HG03342 (cell line): ENCODE measurements around the gene WFDC1.

ENCODE experiments used
- ATAC-seq: cut with Tn5 transposase; IDR thresholded peaks from one replicate; pipeline ENCODE4 v1.9.1; 2021; ENCODE audit warnings: mild to moderate bottlenecking, moderate library complexity; ENCODE audit not compliant: unreplicated experiment

The WFDC1 gene

DNA sequence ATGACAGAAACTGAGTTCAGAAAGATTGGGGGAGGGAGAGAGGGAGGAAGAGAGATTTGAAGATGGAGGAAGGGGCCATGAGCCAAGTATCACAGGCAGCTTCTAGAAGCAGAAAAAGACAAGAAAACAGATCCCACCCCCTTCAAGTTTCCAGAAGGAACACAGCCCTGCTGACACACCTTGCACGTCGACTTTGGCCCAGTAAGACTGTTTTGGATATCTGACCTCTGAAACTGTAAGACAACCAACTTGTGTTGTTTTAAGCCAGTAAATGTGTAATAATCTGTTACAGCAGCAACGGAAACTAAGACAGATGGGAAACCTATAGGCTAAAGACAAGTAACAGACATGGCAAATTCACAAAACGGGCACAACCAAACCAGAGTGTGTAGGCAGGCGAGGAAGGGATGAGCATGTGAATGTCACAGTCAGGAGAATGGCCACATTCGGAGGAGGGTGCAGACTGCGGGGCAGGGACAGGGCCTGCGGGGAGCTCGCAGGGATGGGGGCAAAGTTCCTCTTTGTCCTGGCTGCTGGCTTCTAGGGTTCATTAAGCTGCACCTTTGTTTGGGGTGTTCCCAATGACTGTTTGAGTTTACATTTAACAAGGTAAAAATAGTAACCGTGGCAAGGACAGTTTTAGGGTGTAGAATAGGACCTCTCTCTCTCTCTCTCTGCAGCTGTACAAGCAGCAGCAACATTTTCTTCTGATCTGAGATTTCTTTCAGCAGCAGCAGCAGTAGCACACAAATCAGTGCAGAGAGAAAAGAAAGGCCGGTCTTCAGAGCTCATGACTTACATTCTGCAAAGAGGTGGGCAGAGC is 55.4 kb downstream of the WFDC1 start:
- no peak for ATAC-seq

DNA sequence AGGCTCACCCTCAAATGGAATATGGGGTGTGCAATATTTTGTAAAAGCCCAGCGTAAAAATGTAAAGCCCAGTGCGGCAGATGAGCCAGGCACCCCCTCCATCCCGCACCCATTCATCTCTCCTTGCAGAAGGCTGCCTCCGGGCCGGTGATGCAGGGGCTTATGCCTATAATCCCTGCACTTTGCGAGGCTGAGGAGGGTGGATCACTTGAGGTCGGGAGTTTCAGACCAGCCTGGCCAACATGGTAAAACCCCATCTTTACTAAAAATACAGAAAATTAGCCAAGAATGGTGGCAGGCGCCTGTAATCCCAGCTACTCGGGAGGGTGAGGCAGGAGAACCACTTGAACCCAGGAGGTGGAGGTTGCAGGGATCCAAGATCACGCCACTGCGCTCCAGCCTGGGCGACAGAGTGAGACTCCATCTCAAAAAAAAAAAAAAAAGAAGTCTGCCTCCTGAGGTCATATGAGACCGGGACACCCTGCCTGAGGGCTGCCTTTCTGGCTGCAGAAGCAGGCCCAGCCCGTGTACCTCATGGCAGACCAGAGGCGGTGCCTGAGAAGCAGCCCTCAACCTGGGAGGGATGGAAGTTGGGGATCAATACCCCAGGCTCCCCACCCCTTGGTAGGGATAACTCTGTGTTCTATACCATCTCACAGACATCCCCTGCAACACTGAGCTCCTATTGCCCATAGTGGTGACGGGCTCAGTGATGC is 56.2 kb downstream of the WFDC1 start:
- ATAC-seq, result no peak

DNA sequence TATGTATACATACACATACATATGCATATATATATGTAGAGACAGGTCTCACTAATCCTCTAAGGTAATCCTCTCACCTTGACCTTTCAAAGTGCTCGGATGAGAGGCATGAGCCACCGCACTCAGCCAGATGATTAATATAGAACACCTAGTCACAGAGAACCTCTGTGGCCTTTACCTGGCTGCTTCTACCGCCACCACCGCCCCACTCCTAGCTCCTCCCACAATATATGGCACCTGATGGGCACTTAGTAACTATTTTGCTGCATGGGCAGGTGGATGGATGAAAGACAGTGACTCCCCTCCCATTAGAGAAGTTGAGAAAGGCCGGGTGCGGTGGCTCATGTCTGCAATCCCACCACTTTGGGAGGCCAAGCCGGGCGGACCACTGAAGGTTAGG is 57.0 kb downstream of the WFDC1 start:
- ATAC-seq, result no peak

DNA sequence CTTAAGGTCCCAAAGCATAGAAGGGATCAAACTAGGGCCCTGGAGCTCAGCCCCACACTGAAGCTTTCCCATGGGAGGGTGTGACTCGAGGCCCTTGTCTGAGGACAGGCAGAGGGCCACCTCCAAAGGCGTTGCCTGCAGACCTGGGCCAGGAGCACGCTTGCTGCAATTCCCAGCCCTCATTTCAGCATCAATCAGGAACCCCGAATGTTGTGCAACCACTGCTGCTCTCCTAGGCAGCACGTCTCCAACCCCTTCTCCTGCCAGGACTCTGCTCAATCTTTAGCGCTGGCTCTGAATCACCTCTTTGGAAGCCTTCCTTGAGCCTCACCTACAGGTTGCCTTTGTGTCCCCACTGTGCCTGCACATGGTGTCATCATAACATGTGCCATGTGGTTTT is 59.6 kb downstream of the WFDC1 start:
- no peak for ATAC-seq

DNA sequence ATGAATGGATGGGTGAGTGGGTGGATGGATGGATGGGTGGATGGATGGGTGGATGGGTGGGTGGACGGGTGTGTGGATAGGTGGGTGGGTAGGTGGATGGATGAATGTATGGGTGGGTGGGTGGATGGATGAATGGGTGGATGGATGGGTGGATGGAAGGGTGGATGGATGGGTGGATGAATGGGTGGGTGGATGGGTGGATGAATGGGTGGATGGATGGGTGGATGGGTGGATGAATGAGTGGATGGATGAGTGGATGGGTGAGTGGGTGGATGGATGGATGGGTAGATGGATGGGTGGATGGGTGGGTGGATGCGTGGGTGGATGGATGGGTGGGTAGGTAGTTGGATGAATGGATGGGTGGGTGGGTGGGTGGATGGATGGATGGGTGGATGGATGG is 60.5 kb downstream of the WFDC1 start:
- no peak for ATAC-seq

DNA sequence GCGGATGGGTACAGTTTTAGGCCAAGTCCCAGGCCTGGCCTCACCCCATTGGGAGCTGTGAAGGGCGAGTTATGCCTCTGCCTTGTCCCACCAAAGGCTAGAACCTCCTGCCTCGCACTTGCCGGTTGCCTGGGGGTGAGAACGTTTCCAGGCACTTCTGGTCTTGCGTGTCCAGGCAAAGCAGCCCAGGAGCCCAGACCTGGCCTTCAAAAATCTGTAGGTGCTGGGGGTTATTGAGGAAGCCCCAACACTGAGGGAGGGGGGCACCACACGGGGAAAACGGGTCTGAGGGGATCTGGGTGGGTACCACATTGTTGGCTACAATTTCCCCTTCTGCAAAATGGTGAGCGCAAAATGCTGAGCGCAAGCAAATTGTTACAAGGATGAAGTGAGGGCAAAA is 61.5 kb downstream of the WFDC1 start:
- no peak for ATAC-seq

DNA sequence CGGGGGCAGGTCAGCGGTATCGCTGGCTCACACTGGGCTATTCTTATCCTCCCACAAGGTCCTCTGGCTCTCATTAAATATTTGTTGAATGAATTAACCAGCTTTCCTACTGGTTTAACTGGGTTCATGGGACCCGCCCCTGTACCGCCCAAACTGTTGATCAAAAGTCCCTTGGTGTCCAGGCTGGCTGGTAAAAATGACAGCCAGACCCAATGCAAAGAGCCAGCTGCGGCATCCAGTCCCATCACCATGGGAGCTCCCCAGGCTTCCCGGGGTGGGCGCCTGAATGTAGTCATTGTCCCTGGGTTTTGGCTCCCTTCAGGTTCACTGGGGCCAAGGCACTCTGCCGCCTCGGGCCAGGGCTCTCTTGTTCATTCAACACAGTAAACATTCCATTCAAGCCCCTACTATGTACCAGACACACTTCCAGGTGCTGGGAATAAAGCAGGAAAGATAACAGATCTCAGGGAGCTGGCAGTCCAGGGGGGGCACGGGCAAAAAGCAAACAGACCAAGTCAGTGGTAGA is 62.0 kb downstream of the WFDC1 start:
- no peak for ATAC-seq

DNA sequence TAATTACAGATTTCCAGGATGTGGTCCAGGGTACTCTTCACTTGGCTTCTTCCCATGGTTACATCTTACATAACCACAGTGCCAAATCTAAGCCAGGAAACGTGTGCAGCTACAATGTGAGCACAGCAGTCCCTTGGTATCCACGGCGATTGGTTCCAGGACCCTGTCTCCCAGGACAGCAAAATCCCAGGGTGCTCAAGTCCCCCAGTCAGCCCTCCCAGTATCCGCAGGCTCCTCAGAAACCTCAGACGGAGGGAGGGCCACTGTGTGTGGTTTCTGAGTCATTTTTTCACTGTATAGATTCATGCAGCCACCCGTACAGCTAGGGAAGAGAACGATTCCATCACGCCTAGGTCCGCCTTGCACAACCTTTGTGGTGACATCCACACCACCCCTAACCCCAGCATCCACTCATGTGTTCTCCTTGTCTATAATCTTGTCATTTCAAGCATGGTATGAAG is 62.5 kb downstream of the WFDC1 start:
- no peak for ATAC-seq

DNA sequence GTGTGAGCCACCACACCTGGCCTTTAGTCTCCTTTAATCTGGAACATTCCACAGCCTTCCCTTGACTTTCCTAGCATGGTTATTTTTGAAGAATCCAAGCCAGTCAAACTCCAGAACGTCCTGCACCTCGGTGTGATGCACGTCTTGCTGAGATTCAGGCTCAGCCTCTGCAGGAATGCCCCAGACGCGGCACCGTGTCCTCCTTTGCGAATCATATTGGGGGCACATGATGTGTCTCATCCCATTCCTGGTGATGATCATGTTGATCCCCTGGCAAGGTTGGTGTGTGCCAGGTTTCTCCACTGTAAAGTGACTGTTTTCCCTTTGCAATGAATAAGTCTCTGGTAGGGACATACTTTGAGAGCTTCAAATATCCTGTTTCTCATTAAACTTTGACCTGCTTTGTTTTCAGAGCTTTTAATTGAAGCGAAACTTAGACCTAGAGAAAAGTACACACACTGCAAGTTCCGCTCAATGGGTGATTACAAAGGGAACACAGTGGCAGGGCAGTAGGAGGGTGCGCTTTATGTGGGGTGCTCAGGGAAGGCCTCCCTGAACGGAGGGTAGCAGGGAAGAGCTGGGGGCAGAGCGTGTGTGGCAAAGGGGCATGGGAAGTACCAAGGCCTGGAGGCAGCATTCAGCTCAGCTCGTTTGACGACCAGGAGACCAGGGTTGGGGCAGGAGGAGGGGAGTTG is 64.1 kb downstream of the WFDC1 start:
- ATAC-seq, result no peak

DNA sequence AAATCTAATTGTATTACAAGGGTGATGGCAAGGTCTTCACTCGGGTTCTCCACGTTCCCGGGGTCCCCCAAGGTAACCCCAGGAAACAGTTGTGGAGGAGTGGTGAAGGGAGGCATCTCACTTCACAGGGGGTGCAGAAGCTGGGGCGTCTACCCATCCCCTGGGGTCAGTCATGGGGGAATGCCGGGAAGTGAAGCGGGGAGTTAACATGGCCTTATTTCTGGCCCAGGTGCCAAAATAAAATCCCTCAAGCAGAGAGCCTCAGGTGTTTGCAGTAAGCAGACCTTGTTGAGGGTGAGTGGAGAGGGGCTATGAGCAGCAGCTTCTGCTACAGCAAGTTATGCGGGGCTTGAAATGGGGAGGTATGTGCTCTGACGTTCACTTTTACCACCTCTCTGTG is 64.6 kb downstream of the WFDC1 start:
- ATAC-seq, result no peak

DNA sequence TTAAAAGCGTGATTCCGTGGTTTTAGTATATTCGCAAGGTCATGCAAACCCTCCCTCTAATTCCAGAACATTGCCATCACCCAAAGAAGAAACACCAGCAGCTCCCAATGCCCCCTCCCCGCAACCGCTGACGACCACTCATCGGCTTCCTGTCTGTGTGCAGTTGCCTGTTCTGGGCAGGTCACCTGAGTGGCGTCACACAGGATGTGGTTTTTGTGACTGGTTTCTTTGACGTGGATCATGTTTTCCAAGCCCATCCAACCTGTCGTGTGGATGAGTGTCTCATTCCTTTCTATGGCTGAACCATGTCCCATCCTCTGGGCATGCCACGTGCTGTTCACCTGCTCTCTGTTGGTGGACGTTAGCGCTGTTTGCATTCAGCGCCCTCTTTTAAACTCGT is 65.5 kb downstream of the WFDC1 start:
- no peak for ATAC-seq

DNA sequence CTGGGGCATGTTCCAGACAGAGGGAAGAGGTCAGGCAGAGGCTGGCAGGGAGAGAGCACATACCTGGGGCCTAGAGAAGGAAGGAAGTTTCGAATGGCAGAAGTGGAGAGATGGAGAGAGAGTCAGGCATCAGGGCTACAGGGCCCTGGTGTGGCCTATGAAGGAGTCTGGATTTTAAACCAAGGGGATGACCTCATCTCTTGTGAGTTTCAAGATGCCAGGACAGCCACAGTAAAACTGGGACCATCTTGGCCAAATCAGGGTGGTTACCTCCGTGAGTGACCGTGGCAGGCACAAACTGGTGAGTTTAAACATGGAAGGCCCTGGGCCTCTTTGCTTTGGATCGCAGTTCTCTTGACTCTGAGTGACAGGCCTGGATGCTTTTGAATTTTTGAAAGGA is 66.1 kb downstream of the WFDC1 start:
- ATAC-seq, result no peak

DNA sequence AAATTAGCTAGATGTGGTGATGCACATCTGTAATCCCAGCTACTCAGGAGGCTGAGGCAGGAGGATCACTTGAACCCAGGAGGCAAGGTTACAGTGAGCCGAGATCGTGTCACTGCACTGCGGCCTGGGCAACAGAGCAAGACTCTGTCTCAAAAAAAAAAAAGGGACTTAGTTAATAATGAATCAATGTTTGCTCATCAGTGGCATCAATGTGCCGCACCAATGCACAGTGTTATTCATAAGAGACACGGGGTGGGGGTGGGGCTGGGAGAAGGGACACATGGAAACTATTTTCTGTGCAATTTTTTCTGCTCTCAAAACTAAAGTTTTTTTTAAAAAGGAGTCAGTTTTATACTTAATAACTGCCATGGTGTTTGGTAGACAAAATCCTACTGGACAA is 66.9 kb downstream of the WFDC1 start:
- ATAC-seq, result no peak

DNA sequence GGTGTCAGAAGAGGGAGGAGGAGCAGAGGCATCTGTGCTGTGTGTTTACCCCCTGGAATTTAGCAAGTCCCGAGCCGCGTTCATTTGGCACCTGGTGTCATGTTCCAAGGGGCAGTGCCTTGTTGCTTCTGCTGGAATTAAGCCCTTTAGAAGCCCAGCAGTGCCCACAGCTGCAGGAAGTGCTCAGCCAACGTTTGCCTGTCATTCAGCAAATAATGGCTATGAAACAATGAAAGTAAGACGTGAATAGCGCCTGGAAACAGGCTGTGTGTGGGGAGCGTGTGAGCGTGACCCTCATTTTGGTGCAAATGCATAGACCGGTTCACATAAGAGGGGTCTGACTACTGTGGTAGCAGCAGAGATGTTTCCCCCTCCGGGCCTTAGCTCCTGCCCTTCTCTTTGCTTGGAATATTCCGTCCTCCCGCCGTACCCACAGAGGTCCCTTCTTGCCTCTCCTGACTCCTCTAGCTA is 67.8 kb downstream of the WFDC1 start:
- no peak for ATAC-seq

DNA sequence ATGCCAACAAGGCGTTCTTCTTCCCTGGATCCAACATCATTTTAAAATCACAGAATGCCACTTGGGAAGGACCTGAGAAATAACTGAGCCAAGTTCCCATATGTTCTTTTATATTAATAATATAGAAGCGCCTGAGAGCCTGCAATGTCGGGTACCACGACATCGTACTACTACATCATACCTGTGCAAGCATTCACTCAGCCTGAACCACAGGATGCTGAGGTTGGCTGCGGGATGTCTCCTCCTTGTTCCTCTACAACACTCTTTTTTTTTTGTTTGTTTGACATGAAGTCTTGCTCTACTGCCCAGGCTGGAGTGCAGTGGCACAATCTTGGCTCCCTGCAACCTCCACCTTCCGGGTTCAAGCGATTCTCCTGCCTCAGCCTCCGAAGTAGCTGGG is 71.5 kb downstream of the WFDC1 start:
- ATAC-seq, result no peak

DNA sequence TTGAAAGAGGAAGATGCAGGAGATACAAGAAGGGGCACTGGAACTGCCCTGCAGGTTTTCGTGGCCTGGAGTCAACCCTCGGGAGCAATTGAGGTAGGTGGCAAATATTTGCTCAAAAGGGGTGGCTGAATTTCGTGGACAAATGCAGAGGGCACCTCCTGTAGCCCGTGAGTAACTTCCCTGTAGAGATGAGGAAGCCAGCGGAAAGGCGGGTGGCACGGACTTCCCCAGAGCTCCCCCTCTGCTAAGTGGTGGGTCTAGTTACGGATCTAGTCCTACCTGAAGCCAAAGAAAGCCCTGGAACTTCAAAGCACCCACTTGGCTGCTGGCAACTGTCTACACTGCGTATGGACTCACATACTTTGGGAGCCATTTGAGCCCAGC is 72.6 kb downstream of the WFDC1 start:
- no peak for ATAC-seq

DNA sequence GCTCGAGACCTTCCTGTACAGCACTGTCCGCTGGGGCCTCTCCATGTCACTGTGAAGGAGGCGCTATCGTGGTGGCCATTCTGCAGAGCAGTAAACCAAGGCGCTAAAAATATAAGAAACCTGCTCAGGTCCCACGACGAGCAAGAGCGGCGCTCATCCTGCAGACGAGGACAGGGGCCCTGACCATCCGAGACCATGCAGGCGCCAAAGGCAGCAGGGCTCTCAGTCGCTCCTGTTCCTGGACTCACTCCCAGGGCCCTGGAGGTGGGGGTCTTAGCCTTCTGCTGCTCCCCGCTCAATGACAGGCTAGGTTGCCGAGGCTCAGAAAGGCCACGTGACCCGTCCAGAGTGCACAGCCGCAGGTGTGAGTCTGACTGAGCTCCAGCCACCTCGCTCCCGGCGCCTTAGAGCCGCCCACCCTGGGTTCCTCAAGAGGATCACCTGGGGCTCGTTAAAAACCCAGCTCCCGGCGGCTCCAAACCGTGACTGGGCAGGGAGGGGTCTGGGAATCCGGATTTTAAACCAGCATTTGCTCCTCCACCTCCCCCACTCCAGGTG is 73.2 kb downstream of the WFDC1 start:
- no peak for ATAC-seq

DNA sequence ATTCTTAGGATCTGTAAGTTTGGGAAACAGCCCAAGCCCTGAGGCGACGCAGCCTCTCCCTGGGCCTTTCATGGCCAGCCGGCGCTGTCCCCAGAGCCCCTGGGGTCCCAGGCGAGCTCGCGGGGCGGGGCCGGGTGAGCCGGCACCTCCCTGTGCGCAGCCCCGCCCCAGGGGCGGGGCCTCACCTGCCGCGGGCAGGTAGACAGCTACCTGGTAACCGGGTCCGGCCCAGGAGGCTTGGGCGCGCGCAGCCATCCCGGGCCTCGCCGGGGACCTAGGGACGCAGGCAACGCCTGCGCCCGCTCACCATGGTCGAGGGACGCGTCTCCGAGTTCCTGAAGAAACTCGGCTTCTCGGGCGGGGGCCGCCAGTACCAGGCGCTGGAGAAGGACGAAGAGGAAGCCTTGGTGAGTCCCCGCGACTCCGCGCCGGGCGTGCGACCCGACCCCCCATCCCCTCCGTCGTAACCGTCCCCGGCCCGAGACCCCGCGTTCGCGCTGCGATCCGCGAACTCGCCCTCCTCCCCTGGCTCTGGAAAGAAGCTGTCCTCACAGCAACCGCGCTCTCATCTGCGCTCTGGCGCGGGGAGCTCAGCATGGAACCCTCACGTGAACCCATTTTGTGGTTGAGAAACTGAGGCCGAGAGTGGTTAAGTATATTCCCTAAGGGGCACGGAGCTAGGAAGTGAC is 73.8 kb downstream of the WFDC1 start, which contains the start of gene ATP2C2:
TSS of gene ATP2C2 (plus strand) at position 231 of the 689 bp plus-strand sequence. CDS start at position 309, 78 bp downstream.
- no peak for ATAC-seq

DNA sequence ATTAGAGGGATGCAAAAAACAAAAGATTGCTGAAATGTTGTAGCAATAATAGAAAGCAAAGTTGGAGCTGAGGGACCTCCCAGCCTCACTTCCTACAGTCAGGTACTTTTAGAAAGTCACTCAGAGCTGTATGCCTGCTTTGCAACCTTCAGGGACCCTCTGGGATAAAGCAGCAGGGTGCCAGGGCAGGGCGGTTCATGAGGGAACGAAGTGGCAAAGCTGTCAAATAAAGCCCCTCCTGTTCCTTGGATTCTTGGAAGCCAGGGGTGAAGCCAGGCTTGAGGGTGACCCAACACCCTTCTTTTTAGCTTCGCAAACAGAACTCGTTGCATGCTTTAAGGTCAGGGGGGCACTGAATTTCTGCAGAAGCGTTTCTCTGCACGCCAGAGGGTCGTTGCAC is 74.4 kb downstream of the WFDC1 start:
- no peak for ATAC-seq

DNA sequence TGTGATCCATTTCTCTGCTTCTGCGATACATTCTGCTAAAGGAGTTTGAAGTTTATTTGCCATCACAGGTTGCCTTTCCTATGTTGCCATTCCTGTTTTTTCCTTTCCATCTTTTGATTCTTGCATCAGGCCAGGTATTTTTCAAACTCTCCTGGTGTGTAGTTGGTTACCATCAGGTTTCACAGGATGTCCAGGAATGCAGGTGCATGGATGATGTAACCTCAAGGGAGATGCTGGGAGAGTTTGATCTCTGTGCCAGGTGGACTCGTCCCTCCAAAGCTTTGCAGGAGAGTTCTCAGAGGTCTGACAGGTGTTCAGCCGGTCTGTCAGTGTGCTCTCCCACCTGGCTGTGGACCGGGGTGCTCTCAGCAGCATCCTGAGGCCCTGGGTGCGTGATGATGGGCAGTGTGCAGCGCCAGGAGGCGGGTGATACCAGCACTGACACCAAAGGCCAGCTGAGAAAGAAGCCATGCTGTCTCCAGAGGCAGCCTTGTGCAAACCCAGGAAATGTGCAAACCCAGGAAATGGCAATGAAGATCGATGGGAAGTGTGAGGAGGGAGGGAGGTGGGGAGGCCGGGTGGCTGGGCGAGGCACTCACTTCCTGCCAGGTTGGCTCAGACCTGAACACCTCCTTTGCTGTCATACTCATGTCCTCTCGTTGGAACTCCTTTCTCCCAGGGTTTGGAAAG is 75.4 kb downstream of the WFDC1 start:
- ATAC-seq, result no peak
